Lung (tissue), 12 donors: ENCODE results near the gene C1orf167. TPM values are rescaled to one million over a fixed set of nuclear protein-coding genes. Genes with fewer than 3 reads are reported as not detected.

ENCODE experiments used
- ATAC-seq: fragments of 200-7000 bp; cut with Tn5 transposase; one replicate; pipeline ENCODE4 v1.9.1; 2020; ENCODE audit warnings: moderate number of reproducible peaks; ENCODE audit not compliant: insufficient read depth, low FRiP score
- DNase-seq, 3 donors: peaks; one replicate each; pipeline ENCODE4 v3.0.0-alpha.2; 2013 to 2017
- H3K27ac ChIP-seq, 2 donors: one replicate each; pipeline ENCODE4 v1.5.1; 2013; ENCODE audit warnings: mild to moderate bottlenecking in 2 of 2, moderate library complexity in 2 of 2, control low read depth in 1 of 2, inconsistent platforms in 1 of 2, low read depth in 1 of 2, low read length in 1 of 2
- H3K27me3 ChIP-seq, 3 donors: one replicate each; pipeline ENCODE4 v1.5.1; 2013; ENCODE audit warnings: low read length in 2 of 3; ENCODE audit not compliant: control insufficient read depth in 3 of 3, insufficient read depth in 3 of 3
- H3K36me3 ChIP-seq, 4 donors: one replicate each; pipeline ENCODE4 v1.5.1; 2013; ENCODE audit warnings: low read length in 4 of 4, mild to moderate bottlenecking in 1 of 4, moderate library complexity in 1 of 4; ENCODE audit not compliant: control insufficient read depth in 4 of 4, insufficient read depth in 4 of 4
- H3K4me1 ChIP-seq, 5 donors: one replicate each; pipeline ENCODE4 v1.5.1; 2013; ENCODE audit warnings: low read length in 5 of 5, mild to moderate bottlenecking in 2 of 5, moderate library complexity in 1 of 5; ENCODE audit not compliant: control insufficient read depth in 5 of 5, insufficient read depth in 5 of 5
- H3K4me3 ChIP-seq: one replicate; pipeline ENCODE4 v1.5.1; 2013; ENCODE audit warnings: mild to moderate bottlenecking, control low read depth, moderate library complexity
- H3K9ac ChIP-seq, 2 donors: one replicate each; pipeline ENCODE4 v1.5.1; 2013; ENCODE audit warnings: low read length in 2 of 2, control low read depth in 1 of 2; ENCODE audit not compliant: insufficient read depth in 1 of 2
- H3K9me3 ChIP-seq, 4 donors: one replicate each; pipeline ENCODE4 v1.5.1; 2013; ENCODE audit warnings: low read length in 3 of 4, mild to moderate bottlenecking in 1 of 4, moderate library complexity in 1 of 4; ENCODE audit not compliant: control insufficient read depth in 4 of 4, insufficient read depth in 3 of 4
- WGBS, 2 donors: extraction: QIAGEN DNeasy Blood & Tissue Kit; methylation state at CpG; one replicate each; pipeline ENCODE4 v1.1.7; 2013; 5-methylcytosine and 5-hydroxymethylcytosine counted together
- polyA plus RNA-seq, 2 donors: library from polyadenylated mRNA; stranded (reverse); fragments of 200-250 nt; gene quantifications; one replicate each; pipeline ENCODE4 v1.2.1, GENCODE V29; 2013
- total RNA-seq, 2 donors: library from RNA; depleted of rRNA in 1 of 2; stranded (reverse); fragments of >200 nt in 1 of 2; gene quantifications; one replicate each; pipeline ENCODE4 v1.2.1, GENCODE V29; 2014 to 2021
- TF ChIP-seq, protein P1 (sequence below): IDR thresholded peaks from 2 replicates; pipeline ENCODE4 v1.5.1; 2012; ENCODE audit warnings: mild to moderate bottlenecking; ENCODE audit errors: control extremely low read depth, extremely low read depth
- donor health status: control.
- donor health status: control.
- donor health status: Bipolar disorder and iron deficiency.
- donor health status: healthy.
- donor health status: DM: yes; HTN: yes; CAD: no.

C1orf167 gene
- total and polyA plus RNA-seq, 4 donors = 0.91 to 11.3 (median 9.1) TPM

DNA sequence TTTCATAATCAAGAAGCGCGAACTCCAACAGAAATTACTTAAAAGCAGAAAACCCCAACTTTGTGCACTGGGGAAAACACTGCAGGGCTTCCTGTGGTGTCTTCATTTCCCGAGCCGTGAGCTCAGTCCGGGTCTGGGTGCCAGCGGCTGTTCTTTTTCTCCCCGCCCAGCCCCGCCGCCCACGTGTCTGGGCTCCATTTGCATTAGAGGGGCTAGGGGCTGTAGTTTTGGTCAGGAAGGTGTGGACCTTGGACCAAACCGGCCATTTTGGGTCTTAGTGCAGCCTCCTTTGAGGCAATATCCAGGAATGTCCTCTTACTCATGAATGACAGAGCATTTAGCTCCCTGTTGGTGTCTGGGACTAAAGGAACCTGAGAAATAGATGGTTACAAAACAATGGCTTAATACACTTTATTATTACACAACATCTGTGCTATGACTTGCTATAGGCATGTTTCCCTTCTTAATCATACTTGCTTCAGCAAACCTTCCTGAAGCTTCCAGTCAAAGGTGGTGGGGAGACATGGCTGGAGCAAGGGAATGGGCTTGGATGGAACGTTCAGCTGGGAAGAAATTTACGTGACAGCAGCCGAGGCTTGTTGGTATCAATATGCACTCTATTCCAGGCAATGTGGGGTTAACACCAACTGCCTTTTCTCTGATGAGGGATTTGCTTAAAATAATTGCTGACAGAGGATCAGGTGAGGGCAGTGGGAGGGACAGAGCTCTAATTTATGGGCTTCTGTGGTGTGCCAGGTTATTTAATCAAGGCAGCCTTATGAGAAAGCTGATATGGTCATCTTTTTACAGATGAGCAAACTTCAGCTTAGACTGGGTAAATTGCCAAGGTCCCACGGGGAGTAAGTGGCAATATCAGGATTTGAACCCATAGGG is 25.0 kb upstream of the C1orf167 start:
- TF ChIP-seq, protein P1, sequence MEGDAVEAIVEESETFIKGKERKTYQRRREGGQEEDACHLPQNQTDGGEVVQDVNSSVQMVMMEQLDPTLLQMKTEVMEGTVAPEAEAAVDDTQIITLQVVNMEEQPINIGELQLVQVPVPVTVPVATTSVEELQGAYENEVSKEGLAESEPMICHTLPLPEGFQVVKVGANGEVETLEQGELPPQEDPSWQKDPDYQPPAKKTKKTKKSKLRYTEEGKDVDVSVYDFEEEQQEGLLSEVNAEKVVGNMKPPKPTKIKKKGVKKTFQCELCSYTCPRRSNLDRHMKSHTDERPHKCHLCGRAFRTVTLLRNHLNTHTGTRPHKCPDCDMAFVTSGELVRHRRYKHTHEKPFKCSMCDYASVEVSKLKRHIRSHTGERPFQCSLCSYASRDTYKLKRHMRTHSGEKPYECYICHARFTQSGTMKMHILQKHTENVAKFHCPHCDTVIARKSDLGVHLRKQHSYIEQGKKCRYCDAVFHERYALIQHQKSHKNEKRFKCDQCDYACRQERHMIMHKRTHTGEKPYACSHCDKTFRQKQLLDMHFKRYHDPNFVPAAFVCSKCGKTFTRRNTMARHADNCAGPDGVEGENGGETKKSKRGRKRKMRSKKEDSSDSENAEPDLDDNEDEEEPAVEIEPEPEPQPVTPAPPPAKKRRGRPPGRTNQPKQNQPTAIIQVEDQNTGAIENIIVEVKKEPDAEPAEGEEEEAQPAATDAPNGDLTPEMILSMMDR = no peak
- Histone ChIP-seq H3K36me3 (no peaks in the 10 kb centered on the region), H3K27ac (peak overlapping the region; percentile 91 to 93), H3K4me1 (peaks cover 5 to 28% (median 13%) of the 10 kb centered on the region in 5 donors), H3K4me3 (peak overlapping the region; percentile 71), H3K9me3 (no peaks in the 10 kb centered on the region), H3K27me3 (no peaks in the 10 kb centered on the region), H3K9ac (peak overlapping the region in 1 of 2 donors; percentile 43)
- ATAC-seq = peak; percentile 45
- peak; percentile 59 to 67 (median 65) for DNase-seq
- WGBS, 2 donors = 5 to 13% methylated on average over 15 of the region's 15 CpGs

DNA sequence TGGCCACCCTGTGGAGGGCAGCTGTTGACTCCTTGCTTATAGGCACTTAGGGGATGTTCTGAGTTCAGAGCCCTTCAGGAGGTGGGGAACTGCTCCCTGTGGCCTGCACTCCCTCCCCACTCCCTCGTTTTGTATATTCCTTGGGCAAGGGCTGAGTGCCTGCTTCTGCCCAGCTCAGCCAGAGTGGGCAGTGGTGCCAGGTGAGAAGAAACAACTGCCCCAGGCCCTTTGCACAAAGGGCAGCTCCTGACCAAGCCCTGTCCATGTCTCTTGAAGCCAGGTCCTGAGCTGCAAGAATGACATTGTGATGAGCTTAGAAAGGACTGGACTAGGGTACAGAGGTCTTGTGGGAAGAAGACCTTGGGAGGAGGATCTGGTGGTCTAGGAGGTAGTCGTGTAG is 23.9 kb upstream of the C1orf167 start:
- Histone ChIP-seq H3K4me1 (peaks cover 0 to 21% (median 10%) of the 10 kb centered on the region in 5 donors), H3K4me3 (no peak overlapping the region), H3K27me3 (no peaks in the 10 kb centered on the region), H3K27ac (peak overlapping the region in 1 of 2 donors; percentile 43), H3K36me3 (no peaks in the 10 kb centered on the region), H3K9ac (no peak overlapping the region), H3K9me3 (no peaks in the 10 kb centered on the region)
- DNase-seq (no peak), ATAC-seq (no peak)
- TF ChIP-seq, protein P1 = no peak
- 41 to 63% methylated on average over 2 of the region's 2 CpGs for WGBS, 2 donors

DNA sequence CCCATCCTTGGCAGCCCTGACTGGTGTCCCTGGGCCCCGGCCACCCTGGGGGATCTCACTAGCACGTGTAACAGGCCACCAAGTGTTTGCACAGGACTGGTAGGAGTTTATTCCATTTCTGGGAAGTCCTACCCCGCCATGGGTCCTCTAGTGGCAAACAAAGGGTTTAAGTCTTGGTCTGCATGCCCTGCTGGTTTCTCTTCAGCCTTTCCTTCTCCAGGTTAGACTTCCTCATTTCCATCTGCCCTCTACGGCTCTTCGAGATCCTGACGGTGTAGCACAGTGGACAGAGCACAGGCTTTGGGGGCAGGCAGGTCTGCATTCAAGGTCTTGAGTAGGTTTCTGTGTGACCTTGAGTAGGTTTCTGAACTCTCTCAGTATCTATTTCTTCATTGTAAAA is 23.2 kb upstream of the C1orf167 start:
- Histone ChIP-seq H3K36me3 (peaks cover 0 to 1% (median 0%) of the 10 kb centered on the region in 4 donors), H3K4me1 (peaks cover 0 to 21% (median 10%) of the 10 kb centered on the region in 5 donors), H3K4me3 (no peak overlapping the region), H3K9ac (no peak overlapping the region), H3K27me3 (no peaks in the 10 kb centered on the region), H3K27ac (peak overlapping the region in 1 of 2 donors; percentile 29), H3K9me3 (no peaks in the 10 kb centered on the region)
- TF ChIP-seq, protein P1 = no peak
- DNase-seq = no peak
- 41 to 68% methylated on average over 6 of the region's 6 CpGs for WGBS, 2 donors
- ATAC-seq = no peak
